C4-2B (cell line): Measurements from ENCODE around the gene NLRP5.

ENCODE experiments used
- H3K27ac ChIP-seq: fragments of 450-650 bp; 2 replicates; pipeline ENCODE4 v1.5.1; 2017
- ZFX ChIP-seq: fragments of 450-650 bp; IDR thresholded peaks from 2 replicates; pipeline ENCODE4 v1.6.1; 2017
- TF ChIP-seq, protein P1 (sequence below): fragments of 450-650 bp; conservative IDR thresholded peaks from 2 replicates; pipeline ENCODE4 v1.5.1; 2017; ENCODE audit warnings: mild to moderate bottlenecking

Gene NLRP5

DNA sequence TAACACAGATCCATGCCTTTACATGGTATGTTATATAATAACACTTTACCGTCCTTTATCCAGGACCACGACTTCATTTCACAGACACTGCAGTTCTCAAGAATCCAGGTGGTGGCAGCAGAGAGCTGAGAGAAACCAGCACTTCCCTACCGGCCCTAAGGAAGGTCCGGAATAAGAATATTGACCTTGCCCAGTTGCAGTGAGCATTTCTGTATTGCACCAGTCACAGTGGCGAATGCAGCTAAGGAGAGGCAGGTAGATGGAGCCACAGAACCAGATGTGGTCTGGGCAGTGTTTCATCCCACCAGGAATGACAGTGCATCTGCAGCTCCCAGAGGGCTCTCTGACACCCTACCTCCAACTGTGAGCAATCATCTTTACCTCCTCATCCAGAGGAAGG, 89.9 kb downstream of the NLRP5 start:
- no peak overlapping the region for H3K27ac ChIP-seq
- TF ChIP-seq, protein P1, sequence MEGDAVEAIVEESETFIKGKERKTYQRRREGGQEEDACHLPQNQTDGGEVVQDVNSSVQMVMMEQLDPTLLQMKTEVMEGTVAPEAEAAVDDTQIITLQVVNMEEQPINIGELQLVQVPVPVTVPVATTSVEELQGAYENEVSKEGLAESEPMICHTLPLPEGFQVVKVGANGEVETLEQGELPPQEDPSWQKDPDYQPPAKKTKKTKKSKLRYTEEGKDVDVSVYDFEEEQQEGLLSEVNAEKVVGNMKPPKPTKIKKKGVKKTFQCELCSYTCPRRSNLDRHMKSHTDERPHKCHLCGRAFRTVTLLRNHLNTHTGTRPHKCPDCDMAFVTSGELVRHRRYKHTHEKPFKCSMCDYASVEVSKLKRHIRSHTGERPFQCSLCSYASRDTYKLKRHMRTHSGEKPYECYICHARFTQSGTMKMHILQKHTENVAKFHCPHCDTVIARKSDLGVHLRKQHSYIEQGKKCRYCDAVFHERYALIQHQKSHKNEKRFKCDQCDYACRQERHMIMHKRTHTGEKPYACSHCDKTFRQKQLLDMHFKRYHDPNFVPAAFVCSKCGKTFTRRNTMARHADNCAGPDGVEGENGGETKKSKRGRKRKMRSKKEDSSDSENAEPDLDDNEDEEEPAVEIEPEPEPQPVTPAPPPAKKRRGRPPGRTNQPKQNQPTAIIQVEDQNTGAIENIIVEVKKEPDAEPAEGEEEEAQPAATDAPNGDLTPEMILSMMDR, result peak; percentile 93
- no peak for TF ChIP-seq ZFX

DNA sequence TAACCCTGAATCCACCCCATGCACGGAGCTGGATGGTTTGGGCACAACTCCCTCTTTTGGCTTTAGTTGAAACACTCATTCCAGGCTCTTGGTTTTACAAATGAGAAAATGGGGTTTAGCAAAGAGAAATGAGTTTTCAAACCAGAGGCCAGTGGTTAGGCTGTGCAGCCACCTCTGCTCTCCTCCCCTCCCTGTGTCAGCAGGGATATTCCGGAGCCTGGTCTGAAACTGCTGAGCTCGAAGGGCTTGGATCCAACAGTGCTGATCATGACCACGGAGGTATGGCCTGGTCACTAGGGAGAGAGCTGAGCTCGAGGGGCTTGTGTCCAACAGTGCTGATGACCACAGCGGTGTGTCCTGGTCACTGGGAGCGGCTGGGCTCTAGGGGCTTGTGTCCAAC, 93.0 kb downstream of the NLRP5 start:
- TF ChIP-seq ZFX, result no peak
- TF ChIP-seq, protein P1, result no peak
- H3K27ac ChIP-seq, result no peak overlapping the region

DNA sequence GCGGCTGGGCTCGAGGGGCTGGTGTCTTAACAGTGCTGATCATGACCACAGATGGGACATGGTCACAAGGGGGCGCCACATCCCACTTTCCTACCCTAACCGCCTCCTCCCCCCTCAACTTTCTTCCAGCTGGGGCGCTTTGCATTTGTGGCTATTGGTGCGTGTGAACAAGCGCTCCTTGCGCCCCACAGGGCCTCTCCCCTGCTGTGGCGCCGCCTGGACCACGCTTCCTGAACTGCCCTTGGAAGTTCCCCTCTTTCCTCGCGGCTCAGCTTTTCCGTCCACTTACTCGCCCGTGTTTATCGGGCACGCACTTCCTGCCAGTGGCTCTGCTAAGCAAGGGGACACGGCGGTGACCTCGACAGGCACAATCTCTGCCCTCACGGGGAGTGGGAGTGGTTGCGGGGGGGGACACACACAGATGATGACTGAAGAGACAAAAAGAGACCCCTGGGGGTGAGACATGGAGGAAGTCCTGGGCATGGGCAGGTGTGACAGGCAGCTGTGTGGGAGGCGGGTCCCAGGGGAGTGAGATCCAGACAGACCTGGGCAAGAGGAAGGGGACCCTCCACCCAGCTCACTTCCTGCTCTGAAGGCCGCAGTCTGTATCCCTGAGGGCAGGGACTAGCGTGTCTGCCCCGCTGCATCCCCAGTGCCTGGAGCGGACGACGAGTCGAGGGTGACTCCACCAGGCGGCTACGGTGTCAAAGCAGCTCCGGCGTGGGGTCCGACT, 94.3 kb downstream of the NLRP5 start:
- no peak overlapping the region for H3K27ac ChIP-seq
- TF ChIP-seq, protein P1, result no peak
- no peak for TF ChIP-seq ZFX

DNA sequence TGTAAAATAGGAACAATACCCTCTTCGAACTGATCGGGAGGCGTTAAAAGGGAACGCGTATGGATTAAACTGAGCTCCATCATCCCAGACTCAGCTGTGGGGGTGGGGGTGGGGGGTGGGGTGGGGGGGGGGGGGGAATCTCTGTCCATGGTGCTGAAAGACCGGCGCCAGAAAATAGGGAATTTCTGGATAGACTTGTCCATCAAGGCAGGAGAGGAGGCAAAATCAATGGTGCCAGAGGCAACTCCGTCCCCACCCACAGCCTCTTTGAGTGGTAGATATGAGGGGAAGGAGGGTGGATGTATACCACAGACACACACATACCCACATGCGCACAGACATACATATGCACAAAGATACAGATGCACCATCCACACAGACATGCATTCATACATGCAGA, 97.1 kb downstream of the NLRP5 start:
- no peak overlapping the region for H3K27ac ChIP-seq
- TF ChIP-seq, protein P1, result no peak
- no peak for TF ChIP-seq ZFX

DNA sequence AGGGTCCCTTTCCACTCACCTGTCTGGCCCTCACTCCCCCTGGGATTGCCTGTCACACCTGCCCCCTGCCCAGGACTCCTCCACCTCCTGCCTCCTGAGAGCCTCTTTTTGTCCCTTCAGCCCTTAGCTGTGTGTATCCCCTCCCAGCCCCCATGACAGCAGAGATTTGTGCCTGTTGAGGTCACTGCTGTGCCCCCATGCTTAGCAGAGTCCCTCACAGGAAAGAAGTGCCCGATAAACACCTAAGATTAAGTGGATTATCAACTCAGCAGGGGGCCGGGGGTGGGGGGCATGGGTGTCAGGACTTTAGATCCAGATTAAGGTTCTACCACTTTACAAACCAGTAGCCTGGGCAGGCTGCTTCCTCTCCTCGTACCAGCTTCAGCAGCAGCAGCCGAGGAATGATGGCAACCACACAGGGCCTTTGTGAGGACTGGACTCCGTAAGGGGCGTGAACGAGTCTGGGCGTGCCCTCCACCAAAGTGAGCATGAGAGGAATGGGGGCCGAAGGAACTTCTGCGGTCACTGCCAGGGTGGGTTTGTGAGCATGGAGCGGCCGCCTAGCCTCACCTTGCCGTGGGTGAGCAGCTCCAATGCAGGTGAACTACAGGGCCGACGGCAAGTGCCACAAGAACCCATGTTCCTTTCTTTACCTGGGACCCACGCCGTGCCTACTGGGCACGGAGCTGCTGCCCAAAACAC, 98.4 kb downstream of the NLRP5 start:
- no peak overlapping the region for H3K27ac ChIP-seq
- no peak for TF ChIP-seq ZFX
- TF ChIP-seq, protein P1, result no peak

DNA sequence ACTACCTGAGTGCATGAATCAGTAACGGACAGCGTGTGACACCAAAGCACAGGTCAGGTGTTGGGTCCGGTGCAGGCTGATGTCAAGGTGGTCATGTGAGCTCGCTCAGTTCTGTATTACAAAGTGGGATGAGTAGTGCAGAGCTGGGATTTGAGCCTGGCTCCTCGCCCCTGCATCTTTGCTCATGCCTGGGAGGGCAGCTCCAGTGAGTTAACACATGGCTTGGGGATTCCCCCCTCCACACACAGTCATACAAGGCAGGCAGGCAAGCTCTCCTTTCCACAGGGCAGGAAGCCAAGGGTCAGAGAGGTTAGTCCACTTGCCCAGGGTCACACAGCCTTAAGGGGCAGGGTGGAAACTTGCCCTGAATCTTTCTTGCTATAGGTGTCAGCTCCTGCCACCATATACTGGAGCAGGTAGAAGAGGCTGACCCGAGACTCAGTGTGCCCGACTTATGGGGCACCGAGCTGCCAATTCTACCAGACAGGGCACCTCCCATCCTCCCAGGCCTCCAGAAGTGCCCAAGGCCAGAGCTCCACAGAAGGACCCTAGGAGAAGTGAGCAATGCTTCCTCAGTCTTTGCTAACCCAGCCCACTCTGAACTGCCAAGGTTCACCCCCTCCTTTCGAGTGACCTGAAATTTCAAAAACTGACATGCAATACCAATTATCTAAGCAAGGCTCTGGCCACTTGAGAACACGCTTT, 99.1 kb downstream of the NLRP5 start:
- no peak for TF ChIP-seq ZFX
- H3K27ac ChIP-seq, result no peak overlapping the region

DNA sequence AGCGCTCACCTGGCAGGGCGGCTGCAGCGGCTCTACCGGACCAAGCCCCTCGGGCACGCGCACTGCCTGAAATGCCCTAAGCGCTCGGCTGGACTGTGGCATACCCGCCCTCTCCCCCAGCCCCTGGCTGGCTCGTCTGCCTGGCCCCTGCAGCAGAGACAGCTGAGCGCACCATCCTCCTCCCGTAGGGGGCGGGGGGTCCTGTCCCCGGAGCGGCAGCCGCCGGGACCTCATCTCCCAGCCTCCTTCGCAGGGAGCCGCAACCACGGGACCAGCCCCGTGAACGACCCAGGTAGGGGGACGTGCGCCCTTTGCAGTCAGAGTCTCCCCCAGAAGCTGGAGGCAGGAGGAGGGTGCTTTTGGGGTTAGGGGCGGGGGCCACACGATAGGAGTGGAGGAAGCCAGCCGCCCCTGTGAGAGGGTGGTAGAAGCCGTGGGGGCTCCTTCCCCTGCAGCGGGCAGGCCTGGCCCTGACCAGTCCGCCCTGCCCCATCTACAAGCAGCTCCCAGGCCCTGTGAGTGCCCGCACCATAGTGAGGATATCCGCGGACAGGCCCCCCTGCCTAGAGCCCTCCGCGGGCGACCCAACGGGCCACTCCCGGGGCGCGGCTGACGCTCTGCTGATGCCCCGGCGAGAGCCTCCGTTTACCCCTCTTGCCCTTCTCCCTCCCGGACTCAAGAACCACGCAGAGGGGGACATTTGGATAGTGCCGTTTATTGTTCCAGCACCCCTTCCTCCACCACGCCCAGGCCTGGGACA, 100.3 kb downstream of the NLRP5 start:
- TF ChIP-seq, protein P1, result no peak
- no peak for TF ChIP-seq ZFX
- H3K27ac ChIP-seq, result no peak overlapping the region
